22Rv1 (cell line): ENCODE results near the gene CDC14A.
"Not testable (repeated sequence)": the region's sequence is repeated elsewhere in the genome, so short reads cannot be mapped to it uniquely, and the experiment has no call there.

Experiments used
- CTCF ChIP-seq: fragments of 450-650 bp; IDR thresholded peaks from 2 replicates; pipeline ENCODE4 v1.5.1; 2017; ENCODE audit warnings: mild to moderate bottlenecking
- ZFX ChIP-seq: fragments of 450-650 bp; IDR thresholded peaks from 2 replicates; pipeline ENCODE4 v1.6.1; 2017; ENCODE audit warnings: antibody characterized with exemption, borderline replicate concordance

- not testable (repeated sequence) for TF ChIP-seq CTCF, ZFX
Observed at GRCh38 chr1:100407390-100407789, 55.1 kb downstream of the CDC14A start.
